ENCODE measurements around the gene GDI2. TPM values are rescaled to one million over a fixed set of nuclear protein-coding genes. Genes with fewer than 3 reads are reported as not detected.
A peak's percentile ranks its signal among the peaks of the same experiment; 100 is the strongest.

The GDI2 gene
- total and polyA plus RNA-seq, 2 of the 13 experiments (the other 11 are each of a cell fraction or from before 2014, with no cell fraction given), result 153 to 477 TPM

DNA sequence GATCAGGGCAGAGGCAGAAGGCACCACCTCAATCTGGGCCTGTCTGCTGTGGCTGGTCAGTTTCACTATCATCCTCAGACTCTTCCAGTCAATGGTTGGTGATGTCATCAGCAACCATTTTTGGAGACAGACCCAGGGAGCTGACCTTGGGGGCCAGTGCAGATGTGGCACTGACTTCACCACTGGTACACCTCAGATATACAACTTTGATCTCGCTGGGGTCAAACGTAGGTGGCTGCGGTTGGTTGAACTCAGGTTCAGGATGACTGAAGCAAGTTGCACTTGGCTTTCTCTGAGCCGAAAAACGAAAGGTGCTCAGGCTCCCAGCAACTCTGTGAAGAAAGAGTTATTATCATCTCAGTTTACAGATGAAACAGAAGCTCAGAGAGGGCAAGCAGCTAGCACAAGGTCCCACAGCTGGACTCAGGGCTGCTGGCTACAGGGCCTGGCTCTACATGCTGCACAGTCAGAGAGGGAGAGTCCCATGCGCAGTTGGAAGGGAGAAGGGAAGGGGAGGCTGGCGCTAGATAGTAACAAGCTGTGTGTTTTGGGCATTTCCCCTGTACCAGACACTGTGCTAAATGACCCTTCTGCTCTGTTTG lies 49.2 kb upstream of the GDI2 start:
- TF ChIP-seq ZNF768 (CRISPR knock-in tag; IDR thresholded peaks at IDR 0.05) (peak; percentile 95), NR2F1 (CRISPR knock-in tag; IDR thresholded peaks at IDR 0.05) (peak in 1 of 2 experiments; percentile 30; a peak in 1 of 4 replicates), RFXAP (CRISPR knock-in tag; IDR thresholded peaks at IDR 0.05; ENCODE audit: borderline replicate concordance) (no peak), ATF7 (IDR thresholded peaks at IDR 0.05) (peak; percentile 78), ATF7 (CRISPR knock-in tag; IDR thresholded peaks at IDR 0.05) (no peak), ZNF550 (CRISPR knock-in tag; IDR thresholded peaks at IDR 0.05; ENCODE audit: borderline replicate concordance) (no peak), RARA (CRISPR knock-in tag; IDR thresholded peaks at IDR 0.05) (peak; percentile 61; the same call in 1 of the 2 replicates), SAP130 (CRISPR knock-in tag; IDR thresholded peaks at IDR 0.05; ENCODE audit: low read depth) (0 out of 2 replicates have a peak, but pooled peaks have one; percentile 10), ZNF557 (CRISPR knock-in tag; IDR thresholded peaks at IDR 0.05) (no peak), NFE2 (CRISPR knock-in tag; IDR thresholded peaks at IDR 0.05) (no peak), PHF20 (CRISPR knock-in tag; IDR thresholded peaks at IDR 0.05) (no peak), ZNF772 (CRISPR knock-in tag; IDR thresholded peaks at IDR 0.05) (no peak), RXRA (CRISPR knock-in tag; IDR thresholded peaks at IDR 0.05) (peak; percentile 56; the same call in 1 of the 2 replicates), ZNF432 (CRISPR knock-in tag; IDR thresholded peaks at IDR 0.05; ENCODE audit: borderline replicate concordance) (no peak), MXI1 (IDR thresholded peaks at IDR 0.05; ENCODE audit: borderline replicate concordance, low read depth, low read length) (0 out of 3 replicates have a peak, but pooled peaks have one; percentile 4), ARNTL (CRISPR knock-in tag; IDR thresholded peaks at IDR 0.05) (no peak), CREB1 (IDR thresholded peaks at IDR 0.05) (peak; percentile 76), CREB1 (CRISPR knock-in tag; IDR thresholded peaks at IDR 0.05) (no peak), FOXA3 (CRISPR knock-in tag; IDR thresholded peaks at IDR 0.05) (0 out of 2 replicates have a peak, but pooled peaks have one; percentile 0), ZBTB38 (CRISPR knock-in tag; IDR thresholded peaks at IDR 0.05) (0 out of 2 replicates have a peak, but pooled peaks have one; percentile 37)
- DNase-seq (ENCODE audit: low spot score) (peak; percentile 28), ATAC-seq (peak; percentile 17), FAIRE-seq (no peak)
- Histone ChIP-seq H3K4me3 (replicated peaks in 1 of 3; ENCODE audit: insufficient read depth in 1 of 3, low read depth in 2 of 3, low read length in 3 of 3) (no peak overlapping the region), H4K20me1 (ENCODE audit: insufficient read depth, low read length) (no peaks in the 10 kb centered on the region), H3K27me3 (ENCODE audit: control insufficient read depth in 1 of 2, insufficient read depth in 2 of 2, low read length in 2 of 2) (no peaks in the 10 kb centered on the region), H3K9ac (ENCODE audit: insufficient read depth, low read depth, low read length) (no peak overlapping the region), H3K79me2 (ENCODE audit: insufficient read depth, low read length) (no peaks in the 10 kb centered on the region), H3K27ac (ENCODE audit: extremely low read length, insufficient read depth, low read length) (peak overlapping the region; percentile 50), H3K36me3 (replicated peaks in 1 of 2; ENCODE audit: control insufficient read depth in 1 of 2, insufficient read depth in 2 of 2, low read length in 2 of 2) (no peaks in the 10 kb centered on the region), H3K9me3 (ENCODE audit: low read length) (no peaks in the 10 kb centered on the region), H3K4me1 (ENCODE audit: insufficient read depth, low read length) (peaks cover 28% of the 10 kb centered on the region), H3K4me2 (ENCODE audit: low read depth, low read length) (no peak overlapping the region), H2AFZ (ENCODE audit: low read length) (no peak overlapping the region)
- ChIA-PET POLR2A (interaction anchor here (0.7 to 1.5 kb wide), 2 partner anchors 26 to 49 kb away, joined by 3 to 6 read pairs; partner anchors contain the start of gene GDI2), CTCF (ENCODE audit: low intra/inter-chr PET ratio, low total read pairs) (no interaction called here)
- WGBS (ENCODE audit: low lambda C conversion rate), result 86% methylated on average over 7 of the region's 7 CpGs
- no TSS peak for BruUV-seq (replicated peaks)
- in situ Hi-C loops (cut with HindIII; ENCODE audit: extremely low pct_ligation_motif_present, low pct_unique_long_range_greater_than_20kb), result no loop called here
- intact Hi-C loops (cut with micrococcal nuclease; ENCODE audit: unreplicated experiment), result no loop called here
